GM18505 (cell line): ENCODE measurements around the gene HARBI1.

Experiments
- ATAC-seq: cut with Tn5 transposase; IDR thresholded peaks from one replicate; pipeline ENCODE4 v1.9.1; 2021; ENCODE audit not compliant: unreplicated experiment
- POLR2A ChIP-seq: IDR thresholded peaks from 4 replicates; pipeline ENCODE4 v1.6.1; 2011; ENCODE audit warnings: borderline replicate concordance; ENCODE audit not compliant: insufficient read depth, insufficient read length; ENCODE audit errors: extremely low read depth

Gene HARBI1

DNA sequence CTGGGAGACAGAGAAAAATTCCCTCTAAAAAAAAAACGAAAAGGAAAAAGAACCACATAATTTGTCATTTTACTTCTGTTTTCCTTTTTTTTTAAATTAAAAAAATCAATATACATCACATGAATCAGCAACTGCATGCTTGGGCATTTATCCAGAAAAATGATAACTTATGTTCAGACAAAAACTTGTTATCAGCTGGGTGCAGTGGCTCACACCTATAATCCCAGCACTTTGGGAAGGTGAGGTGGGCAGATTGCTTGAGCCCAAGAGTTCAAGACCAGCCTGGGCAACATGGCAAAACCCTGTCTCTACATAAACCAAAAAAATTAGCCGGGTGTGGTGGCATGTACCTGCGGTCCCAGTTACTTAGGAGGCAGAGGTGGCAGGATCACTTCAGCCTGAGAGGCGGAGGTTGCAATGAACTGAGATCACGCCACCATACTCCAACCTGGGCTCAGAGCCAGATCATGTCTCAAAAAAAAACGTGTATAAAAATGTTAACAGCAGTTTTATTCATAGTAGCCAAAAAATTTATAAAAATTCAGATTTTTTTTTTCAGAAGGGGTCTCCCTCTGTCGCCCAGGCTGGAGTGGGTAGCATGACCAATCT lies 51.7 kb downstream of the HARBI1 start:
- no peak for TF ChIP-seq POLR2A
- ATAC-seq = no peak

- no peak for TF ChIP-seq POLR2A
- no peak for ATAC-seq
Measured at GRCh38 chr11:46564459-46564858, 52.6 kb downstream of the HARBI1 start.

DNA sequence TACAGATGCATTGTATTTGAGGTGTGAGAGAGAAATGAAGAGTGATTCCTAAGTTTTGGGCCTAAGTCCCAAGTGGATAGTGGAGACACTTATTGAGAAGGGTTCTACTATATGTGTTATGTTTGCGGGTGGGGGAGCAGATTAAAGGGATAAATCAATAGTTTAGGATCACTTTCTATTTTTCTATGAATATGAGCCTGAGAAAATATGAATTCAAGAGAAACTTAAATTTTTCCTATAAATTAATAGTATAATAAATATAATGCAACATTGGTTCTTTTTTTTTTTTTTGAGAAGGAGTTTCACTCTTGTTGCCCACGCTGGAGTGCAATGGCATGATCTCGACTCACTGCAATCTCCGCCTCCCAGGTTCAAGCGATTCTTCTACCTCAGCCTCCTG lies 54.5 kb downstream of the HARBI1 start:
- no peak for TF ChIP-seq POLR2A

GRCh38 chr11:46560300-46560991 lies 56.6 kb downstream of the HARBI1 start:
- TF ChIP-seq POLR2A = no peak
- ATAC-seq = peak; percentile 52

More for the DNA sequence above, 54.5 kb downstream of the HARBI1 start:
- ATAC-seq = no peak

- TF ChIP-seq POLR2A = no peak
- ATAC-seq = no peak
Measured at GRCh38 chr11:46559815-46560214, 57.2 kb downstream of the HARBI1 start.

DNA sequence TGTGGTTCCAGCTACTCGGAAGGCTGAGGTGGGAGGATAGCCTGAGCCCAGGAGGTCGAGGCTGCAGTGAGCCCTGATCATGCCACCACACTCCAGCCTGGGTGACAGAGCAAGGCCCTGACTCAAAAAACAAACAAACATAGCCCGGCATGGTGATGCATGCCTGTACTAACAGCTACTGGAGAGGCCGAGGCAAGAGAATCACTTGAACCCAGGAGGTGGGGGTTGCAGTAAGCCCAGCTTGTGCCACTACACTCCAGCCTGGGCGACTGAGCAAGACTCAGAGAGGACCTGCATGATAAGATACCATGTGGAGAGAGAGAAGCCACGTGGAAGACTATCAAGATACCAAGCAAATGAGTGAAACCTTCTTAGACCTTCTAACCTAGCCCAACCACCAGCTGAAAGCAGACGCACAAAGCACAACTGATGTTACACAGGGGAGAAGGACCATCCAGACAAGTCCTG lies 59.3 kb downstream of the HARBI1 start:
- ATAC-seq = no peak
- TF ChIP-seq POLR2A = no peak

DNA sequence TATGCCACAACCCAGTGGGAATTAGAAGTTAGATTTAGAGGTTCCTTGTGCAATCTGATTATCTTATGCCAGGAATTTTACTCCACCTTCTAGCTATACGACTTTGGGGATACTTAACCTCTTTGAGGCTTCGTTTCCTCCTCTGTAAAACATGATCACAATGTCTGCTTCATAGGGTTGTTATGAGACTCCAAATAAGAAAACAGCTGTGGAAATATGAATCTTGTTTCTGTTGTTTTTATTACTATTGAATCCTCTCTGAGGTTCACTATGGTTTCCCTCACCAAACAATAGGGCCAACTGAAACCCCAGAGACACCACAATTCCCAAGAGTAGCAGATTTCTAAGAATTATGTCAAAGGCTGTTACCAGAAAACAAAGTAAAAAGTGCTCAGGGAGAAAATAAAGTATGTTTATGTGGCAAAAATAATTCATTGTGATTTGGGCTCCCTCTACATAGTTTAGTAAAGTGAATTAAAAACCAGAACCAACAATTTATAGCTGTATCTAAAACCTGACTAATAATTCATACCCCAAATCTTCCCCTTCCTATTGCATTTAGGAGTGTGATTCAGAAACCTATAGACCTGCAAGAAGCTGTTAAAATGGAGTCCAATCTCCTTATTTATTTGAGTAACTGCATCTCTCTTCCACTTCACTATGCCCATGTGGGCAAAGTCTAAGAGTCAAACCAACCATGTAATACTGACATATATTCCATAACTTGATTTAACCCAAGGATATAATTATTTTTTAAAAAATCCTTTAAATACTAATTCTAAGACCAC lies 61.6 kb downstream of the HARBI1 start:
- no peak for TF ChIP-seq POLR2A
- ATAC-seq = no peak

GRCh38 chr11:46554213-46555147 lies 62.5 kb downstream of the HARBI1 start:
- no peak for TF ChIP-seq POLR2A
- ATAC-seq = no peak

- TF ChIP-seq POLR2A = no peak
- ATAC-seq = no peak
Measured at GRCh38 chr11:46553814-46554212, 63.2 kb downstream of the HARBI1 start.
